Medulla oblongata (tissue), 1 donor: Measurements from ENCODE around the gene F7.
"Not testable (repeated sequence)": the region's sequence is repeated elsewhere in the genome, so short reads cannot be mapped to it uniquely, and the experiment has no call there.

Experiments used
- DNase-seq: peaks from one replicate; pipeline ENCODE4 v3.0.0-alpha.2; 2015; ENCODE audit errors: extremely low spot score

F7 gene

DNA sequence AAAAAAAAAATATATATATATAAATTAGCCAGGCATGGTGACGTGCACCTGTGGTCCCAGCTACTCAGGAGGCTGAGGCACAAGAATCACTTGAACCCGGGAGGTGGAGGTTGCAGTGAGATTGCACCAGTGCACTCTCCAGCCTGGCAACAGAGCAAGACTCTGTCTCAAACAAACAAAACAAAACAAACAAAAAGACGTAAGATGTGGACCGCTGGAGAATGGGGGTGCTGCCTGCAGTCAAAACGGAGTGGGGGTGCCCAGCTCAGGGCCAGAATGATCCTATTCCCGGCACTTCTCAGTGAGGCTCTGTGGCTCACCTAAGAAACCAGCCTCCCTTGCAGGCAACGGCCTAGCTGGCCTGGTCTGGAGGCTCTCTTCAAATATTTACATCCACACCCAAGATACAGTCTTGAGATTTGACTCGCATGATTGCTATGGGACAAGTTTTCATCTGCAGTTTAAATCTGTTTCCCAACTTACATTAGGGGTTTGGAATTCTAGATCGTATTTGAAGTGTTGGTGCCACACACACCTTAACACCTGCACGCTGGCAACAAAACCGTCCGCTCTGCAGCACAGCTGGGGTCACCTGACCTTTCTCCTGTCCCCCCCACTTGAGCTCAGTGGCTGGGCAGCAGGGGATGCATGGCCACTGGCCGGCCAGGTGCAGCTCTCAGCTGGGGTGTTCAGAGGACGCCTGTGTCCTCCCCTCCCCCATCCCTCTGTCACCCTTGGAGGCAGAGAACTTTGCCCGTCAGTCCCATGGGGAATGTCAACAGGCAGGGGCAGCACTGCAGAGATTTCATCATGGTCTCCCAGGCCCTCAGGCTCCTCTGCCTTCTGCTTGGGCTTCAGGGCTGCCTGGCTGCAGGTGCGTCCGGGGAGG, at the start of gene F7:
Gene F7, plus strand, starts transcription at position 760 of the 889 bp plus-strand sequence. Its CDS starts 51 bp downstream, at position 811.
- DNase-seq: no peak

GRCh38 chr13:113057084-113057483, 48.5 kb upstream of the F7 start:
- no peak for DNase-seq

DNA sequence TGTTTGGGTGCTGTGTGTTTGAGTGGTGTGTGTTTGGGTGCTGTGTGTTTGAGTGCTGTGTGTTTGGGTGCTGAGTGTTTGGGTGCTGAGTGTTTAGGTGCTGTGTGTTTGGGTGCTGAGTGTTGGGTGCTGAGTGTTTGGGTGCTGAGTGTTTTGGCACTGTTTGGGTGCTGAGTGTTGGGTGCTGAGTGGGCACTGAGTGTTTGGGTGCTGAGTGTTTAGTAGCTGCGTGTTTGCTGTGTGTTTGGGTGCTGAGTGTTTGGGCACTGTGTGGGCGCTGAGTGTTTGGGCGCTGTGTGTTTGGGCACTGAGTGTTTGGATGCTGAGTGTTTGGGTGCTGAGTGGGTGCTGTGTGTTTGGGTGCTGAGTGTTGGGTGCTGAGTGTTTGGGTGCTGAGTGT, 48.0 kb upstream of the F7 start:
- not testable (repeated sequence) for DNase-seq

GRCh38 chr13:113058129-113058987, 47.2 kb upstream of the F7 start:
- no peak for DNase-seq

GRCh38 chr13:113058988-113059850, 46.4 kb upstream of the F7 start:
- DNase-seq: no peak

DNA sequence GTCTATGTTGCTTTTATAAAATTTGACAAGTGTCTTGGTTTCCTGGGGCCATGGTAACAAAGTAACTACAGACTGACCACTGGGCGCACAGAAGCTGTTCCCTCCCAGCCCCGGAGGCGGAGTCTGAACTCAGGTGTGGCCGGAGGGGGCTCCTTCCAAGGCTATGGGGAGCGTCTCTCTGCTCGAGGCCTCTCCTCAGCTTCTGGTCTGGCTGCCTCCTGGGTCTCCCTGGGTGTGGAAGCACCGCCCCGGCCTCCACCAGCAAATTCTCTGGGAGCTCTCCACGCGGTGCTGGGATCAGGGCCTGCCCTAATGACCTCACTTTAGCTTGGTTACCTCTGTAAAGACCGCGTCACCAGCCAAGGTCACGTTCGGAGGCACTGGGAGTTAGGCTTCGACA, 45.7 kb upstream of the F7 start:
- DNase-seq: no peak

GRCh38 chr13:113060557-113061270, 44.9 kb upstream of the F7 start:
- DNase-seq: no peak

DNA sequence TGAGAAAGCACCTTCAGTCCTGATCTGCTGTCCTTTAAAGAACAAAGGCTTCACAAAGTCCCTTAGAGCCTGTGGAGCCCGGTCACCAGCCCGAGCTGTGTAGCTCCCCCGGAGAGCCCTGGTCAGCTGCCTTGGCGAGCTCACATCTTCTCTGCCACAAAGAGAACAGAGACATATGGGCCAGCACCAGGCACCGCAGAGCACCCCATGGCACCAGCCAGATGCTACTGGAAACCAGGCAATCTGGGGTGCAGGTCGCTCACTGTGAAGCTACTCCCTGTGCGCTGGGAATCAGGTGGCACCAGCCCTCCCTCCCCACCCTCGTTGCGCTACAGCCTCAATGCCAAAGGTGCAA, 44.3 kb upstream of the F7 start:
- peak; percentile 69 for DNase-seq

DNA sequence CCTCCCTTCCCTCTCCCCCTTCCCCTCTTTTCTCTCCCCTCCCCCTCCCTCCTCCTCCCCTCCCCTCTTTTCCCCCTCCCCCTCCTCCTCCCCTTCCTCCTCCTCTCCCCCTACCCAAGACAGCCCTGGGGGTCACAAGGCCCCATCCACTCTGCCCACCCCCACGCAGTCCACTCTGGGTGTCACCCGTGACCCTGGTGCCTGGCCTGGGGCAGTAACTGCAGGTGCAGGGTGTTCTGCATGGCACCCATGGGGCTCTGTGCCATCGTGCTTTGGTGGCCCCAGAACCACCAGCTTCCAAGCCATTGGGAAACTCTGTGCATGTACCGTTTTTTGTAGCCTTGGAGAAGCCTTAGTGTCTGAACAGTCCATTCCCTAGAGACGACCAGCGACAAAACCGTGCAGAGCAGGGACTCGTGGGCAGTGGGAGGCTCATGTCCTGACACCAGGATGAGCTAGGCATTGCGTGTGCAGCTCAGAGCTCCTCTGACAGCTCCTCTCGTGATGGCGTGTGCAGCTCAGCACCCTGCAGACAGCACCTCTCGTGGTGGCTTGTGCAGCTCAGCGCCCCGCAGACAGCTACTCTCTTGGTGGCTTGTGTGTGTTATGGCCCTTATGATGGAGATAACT, 43.7 kb upstream of the F7 start:
- DNase-seq: no peak

- DNase-seq: no peak
These were observed 42.9 kb upstream of the F7 start for GRCh38 chr13:113062691-113063090.

DNA sequence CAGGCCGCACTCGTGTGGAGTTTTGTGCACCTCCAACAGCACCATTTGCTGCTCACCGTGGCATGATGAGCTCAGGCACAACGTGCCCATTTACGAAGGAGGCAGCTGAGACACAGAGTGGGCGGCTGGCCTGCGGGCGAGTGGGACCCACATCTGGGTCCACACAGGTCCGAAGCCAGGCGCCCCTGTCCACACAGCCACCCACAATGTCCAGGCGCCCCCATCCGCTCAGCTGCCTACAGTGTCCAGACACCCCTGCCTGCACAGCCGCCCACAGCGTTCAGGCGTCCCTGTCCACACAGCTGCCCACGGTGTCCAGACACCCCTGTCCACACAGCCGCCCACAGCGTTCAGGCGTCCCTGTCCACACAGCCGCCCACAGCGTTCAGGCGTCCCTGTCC, 42.5 kb upstream of the F7 start:
- no peak for DNase-seq

GRCh38 chr13:113064000-113064533, 41.5 kb upstream of the F7 start:
- no peak for DNase-seq

DNA sequence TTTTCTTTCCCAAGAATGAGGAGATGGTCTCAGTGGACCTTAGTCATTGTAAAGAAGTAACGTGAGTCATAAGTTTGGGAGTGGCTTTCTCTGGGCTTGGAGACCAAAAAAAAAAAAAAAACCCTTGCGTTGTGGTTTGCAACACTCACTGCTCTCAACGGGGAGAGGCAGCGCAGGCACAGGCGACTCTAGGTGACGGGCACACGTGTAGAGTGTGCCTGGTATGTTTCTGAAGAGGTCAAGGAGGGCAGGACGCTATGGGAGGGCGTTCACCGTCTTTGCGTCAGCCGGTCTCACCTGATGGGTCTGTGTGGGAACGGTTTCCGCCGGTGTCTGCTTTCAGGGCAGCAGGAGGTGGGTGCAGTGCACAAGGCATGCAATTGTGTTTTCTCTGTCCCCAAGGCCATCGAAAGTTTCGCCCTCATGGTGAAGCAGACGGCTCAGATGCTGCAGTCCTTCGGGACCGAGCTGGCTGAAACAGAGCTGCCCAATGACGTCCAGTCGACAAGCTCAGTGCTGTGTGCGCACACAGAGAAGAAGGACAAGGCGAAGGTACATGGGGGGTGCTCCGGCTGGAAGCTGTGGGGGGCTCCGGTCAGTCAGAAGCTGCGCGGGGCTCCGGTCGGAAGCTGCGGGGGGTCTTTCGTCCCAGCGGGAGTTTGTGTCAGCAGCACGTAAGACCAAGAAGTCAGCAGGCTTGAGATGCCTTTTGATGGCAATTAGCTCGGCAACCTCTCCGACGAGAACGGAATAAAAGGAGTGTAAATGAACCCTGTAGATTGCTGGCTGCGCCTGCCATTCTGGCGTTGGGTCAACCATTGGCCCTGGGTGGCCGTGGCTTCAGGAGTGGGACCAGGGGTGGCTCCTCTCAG, 40.8 kb upstream of the F7 start:
- DNase-seq: no peak

GRCh38 chr13:113065406-113066141, 40.0 kb upstream of the F7 start:
- no peak for DNase-seq

GRCh38 chr13:113066142-113066455, 39.5 kb upstream of the F7 start:
- DNase-seq: no peak

DNA sequence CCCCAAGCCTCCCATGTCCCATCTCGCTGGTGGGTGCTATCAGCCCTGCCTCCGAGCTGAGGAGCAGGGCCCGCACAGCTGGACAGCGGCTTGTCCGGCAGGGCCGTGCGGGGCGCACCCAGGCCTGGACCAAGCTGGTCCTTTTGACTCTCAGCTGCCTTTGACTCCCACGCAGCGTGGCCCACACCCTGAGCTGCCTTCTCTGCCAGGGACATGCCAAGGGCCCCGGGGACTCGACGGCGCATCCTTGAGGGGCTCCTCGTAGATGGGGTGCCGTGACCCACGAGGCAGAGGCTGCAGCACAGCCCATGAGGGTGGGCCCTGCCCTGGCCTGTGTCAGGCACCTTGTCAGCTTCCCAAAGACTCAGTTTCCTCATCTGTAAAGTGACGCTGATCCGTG, 38.8 kb upstream of the F7 start:
- no peak for DNase-seq

DNA sequence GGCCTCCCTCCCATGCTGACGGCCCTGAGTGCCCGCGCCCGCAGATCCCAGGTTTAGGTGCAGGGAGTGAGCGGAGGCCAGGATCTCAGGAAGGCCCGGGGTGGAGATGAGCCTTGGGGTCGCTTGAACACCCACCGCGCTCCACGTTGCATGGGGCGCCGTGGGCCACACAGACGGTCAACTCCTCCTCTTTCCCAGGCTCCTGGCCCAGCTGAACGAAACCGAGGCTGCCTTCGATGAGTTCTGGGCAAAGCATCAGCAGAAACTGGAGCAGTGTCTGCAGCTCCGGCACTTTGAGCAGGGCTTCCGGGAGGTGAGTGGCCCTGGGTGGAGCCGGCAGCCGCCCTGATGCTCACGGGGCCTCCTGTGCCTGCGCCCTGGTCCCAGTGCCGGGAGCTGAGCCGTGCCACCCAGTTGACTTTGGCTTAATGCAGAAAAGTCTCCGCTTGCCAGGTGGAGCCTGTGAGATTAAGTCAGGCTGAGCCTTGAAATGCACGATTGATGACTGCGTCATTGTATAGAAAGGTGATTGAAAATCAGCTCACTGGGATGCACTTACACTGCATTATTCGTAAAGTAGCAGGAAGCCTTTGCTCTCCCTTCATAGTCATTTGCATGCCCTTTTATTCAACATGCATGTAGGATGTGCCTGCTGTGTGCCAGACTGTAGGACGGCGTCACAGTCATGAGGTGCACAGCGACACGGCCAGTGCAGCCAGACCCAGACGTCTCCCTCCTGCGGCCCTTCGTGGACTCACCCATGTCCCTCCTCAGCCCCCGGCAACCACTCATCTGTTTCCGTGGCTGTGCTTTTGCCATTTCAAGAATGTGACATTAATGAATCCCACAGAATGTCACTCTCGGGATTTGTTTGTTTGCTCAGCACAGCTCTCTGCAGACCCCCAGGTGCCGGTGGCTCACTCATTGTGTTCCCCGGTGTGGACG, 35.5 kb upstream of the F7 start:
- DNase-seq: no peak

DNA sequence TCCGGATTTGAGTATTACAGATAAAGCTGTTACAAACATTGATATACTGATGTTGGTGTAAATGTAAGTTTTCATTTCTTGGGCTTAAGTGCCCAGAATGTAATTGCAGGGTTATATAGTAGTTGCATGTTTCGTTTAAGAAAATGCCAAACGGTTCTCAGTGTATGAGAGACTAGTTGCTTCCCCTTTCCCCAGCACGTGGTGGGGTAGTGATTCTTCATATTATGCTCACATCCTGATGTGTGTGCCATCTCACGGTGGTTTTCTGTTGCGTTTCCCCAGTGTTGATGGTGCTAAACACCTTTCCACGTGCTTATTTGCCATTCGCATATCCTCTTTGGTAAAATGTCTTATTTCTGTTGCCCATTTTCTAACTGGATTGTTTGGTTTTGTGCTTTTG, 34.7 kb upstream of the F7 start:
- DNase-seq: no peak
